SK-N-SH treated with all-trans-retinoic acid at 6 μM for 48 hours (cell line): ENCODE data around the gene FRAS1.

Experiments
- ATAC-seq: fragments of 200-7000 bp; cut with Tn5 transposase; 3 replicates; pipeline ENCODE4 v1.9.1; 2020; ENCODE audit warnings: mild to moderate bottlenecking, moderate library complexity
- BACH2 ChIP-seq: fragments of 250-450 bp; sonication (Bioruptor Pico); IDR thresholded peaks from 2 replicates; pipeline ENCODE4 v1.9.0; 2021; ENCODE audit warnings: mild to moderate bottlenecking, borderline replicate concordance
- CSDC2 ChIP-seq: fragments of 250-450 bp; sonication (Bioruptor Pico); IDR thresholded peaks from 2 replicates; pipeline ENCODE4 v1.5.0; 2020; ENCODE audit warnings: mild to moderate bottlenecking, moderate library complexity
- ESRRG ChIP-seq: fragments of 250-450 bp; sonication (Bioruptor Pico); IDR thresholded peaks from 2 replicates; pipeline ENCODE4 v1.6.1; 2021; ENCODE audit warnings: mild to moderate bottlenecking
- GLIS3 ChIP-seq: fragments of 250-450 bp; sonication (Bioruptor Pico); IDR thresholded peaks from 2 replicates; pipeline ENCODE4 v1.5.0; 2020; ENCODE audit warnings: mild to moderate bottlenecking, moderate library complexity
- ISL1 ChIP-seq: fragments of 250-450 bp; sonication (Bioruptor Pico); IDR thresholded peaks from 2 replicates; pipeline ENCODE4 v2.1.2; 2022; ENCODE audit warnings: mild to moderate bottlenecking, moderate library complexity
- OSR1 ChIP-seq: fragments of 250-450 bp; sonication (Bioruptor Pico); IDR thresholded peaks from 2 replicates; pipeline ENCODE4 v1.8.0; 2022; ENCODE audit warnings: moderate library complexity, mild to moderate bottlenecking, inconsistent platforms
- PPARA ChIP-seq: fragments of 250-450 bp; sonication (Bioruptor Pico); IDR thresholded peaks from 2 replicates; pipeline ENCODE4 v1.5.0; 2020; ENCODE audit warnings: mild to moderate bottlenecking, borderline replicate concordance
- RARB ChIP-seq: fragments of 250-450 bp; sonication (Bioruptor Pico); IDR thresholded peaks from 2 replicates; pipeline ENCODE4 v1.8.0; 2021; ENCODE audit warnings: mild to moderate bottlenecking, moderate library complexity
- SNAI2 ChIP-seq: fragments of 250-450 bp; sonication (Bioruptor Pico); IDR thresholded peaks from 2 replicates; pipeline ENCODE4 v1.5.0; 2020; ENCODE audit warnings: mild to moderate bottlenecking, moderate library complexity
- TCF4 ChIP-seq: fragments of 250-450 bp; sonication (Bioruptor Pico); IDR thresholded peaks from 2 replicates; pipeline ENCODE4 v1.8.0; 2021; ENCODE audit warnings: mild to moderate bottlenecking, moderate library complexity, borderline replicate concordance
- TOX ChIP-seq: fragments of 250-450 bp; sonication (Bioruptor Pico); IDR thresholded peaks from 2 replicates; pipeline ENCODE4 v1.8.0; 2021; ENCODE audit warnings: mild to moderate bottlenecking, moderate library complexity, borderline replicate concordance
- ZC3H10 ChIP-seq: fragments of 250-450 bp; sonication (Bioruptor Pico); IDR thresholded peaks from 2 replicates; pipeline ENCODE4 v1.5.1; 2021; ENCODE audit warnings: mild to moderate bottlenecking, moderate library complexity
- ZFP3 ChIP-seq: fragments of 250-450 bp; sonication (Bioruptor Pico); IDR thresholded peaks from 2 replicates; pipeline ENCODE4 v1.5.0; 2020; ENCODE audit warnings: mild to moderate bottlenecking, moderate library complexity
- ZFP30 ChIP-seq: fragments of 450-650 bp; formaldehyde crosslinking; IDR thresholded peaks from 2 replicates; pipeline ENCODE4 v1.5.0; 2022; ENCODE audit warnings: mild to moderate bottlenecking, moderate library complexity
- ZNF565 ChIP-seq: fragments of 450-650 bp; formaldehyde crosslinking; conservative IDR thresholded peaks from 2 replicates; pipeline ENCODE4 v1.5.0; 2020; ENCODE audit warnings: low read depth, mild to moderate bottlenecking, moderate library complexity
- ZNF70 ChIP-seq: fragments of 450-650 bp; formaldehyde crosslinking; IDR thresholded peaks from 2 replicates; pipeline ENCODE4 v1.5.0; 2020; ENCODE audit warnings: mild to moderate bottlenecking, moderate library complexity
- ZNF8 ChIP-seq: fragments of 450-650 bp; formaldehyde crosslinking; IDR thresholded peaks from 2 replicates; pipeline ENCODE4 v1.5.0; 2020; ENCODE audit warnings: mild to moderate bottlenecking, moderate library complexity
- TF ChIP-seq, protein P1 (sequence below): fragments of 250-450 bp; sonication (Bioruptor Pico); IDR thresholded peaks from 2 replicates; pipeline ENCODE4 v1.5.1; 2021; ENCODE audit warnings: mild to moderate bottlenecking, moderate library complexity
- TF ChIP-seq, protein P2 (sequence below): fragments of 250-450 bp; sonication (Bioruptor Pico); IDR thresholded peaks from 2 replicates; pipeline ENCODE4 v1.5.1; 2020; ENCODE audit warnings: low read depth, mild to moderate bottlenecking, moderate library complexity
- TF ChIP-seq, protein P3 (sequence below): fragments of 250-450 bp; sonication (Bioruptor Pico); IDR thresholded peaks from 2 replicates; pipeline ENCODE4 v1.5.0; 2020; ENCODE audit warnings: mild to moderate bottlenecking, moderate library complexity
- TF ChIP-seq, protein P4 (sequence below): fragments of 250-450 bp; sonication (Bioruptor Pico); IDR thresholded peaks from 2 replicates; pipeline ENCODE4 v1.8.0; 2021; ENCODE audit warnings: low read depth, mild to moderate bottlenecking, moderate library complexity, borderline replicate concordance

FRAS1 gene

DNA sequence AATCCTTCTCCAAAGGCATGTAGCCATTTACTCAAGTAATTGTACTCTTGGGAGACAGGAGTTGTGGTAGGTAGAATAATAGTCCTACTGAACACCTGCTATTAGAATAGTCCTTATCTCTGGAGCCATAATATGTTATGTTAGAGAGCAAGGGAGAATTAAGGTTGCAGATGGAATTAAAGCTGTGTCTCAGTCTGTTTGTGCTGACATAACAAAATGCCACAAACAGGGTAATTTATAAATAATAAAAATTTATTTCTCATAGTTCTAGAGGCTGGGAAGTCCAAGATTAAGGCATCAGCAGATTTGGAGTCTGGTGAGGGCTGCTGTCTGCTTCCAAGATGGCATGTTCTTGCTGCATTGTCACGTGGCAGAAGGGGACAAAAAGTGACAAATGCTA lies 24.2 kb upstream of the FRAS1 start:
- no peak for ATAC-seq
- no peak for TF ChIP-seq TCF4 (CRISPR knock-in tag)
- no peak for TF ChIP-seq ISL1
- TF ChIP-seq ZC3H10 (CRISPR knock-in tag), result no peak
- no peak for TF ChIP-seq ZNF565 (CRISPR knock-in tag)
- TF ChIP-seq, protein P1, sequence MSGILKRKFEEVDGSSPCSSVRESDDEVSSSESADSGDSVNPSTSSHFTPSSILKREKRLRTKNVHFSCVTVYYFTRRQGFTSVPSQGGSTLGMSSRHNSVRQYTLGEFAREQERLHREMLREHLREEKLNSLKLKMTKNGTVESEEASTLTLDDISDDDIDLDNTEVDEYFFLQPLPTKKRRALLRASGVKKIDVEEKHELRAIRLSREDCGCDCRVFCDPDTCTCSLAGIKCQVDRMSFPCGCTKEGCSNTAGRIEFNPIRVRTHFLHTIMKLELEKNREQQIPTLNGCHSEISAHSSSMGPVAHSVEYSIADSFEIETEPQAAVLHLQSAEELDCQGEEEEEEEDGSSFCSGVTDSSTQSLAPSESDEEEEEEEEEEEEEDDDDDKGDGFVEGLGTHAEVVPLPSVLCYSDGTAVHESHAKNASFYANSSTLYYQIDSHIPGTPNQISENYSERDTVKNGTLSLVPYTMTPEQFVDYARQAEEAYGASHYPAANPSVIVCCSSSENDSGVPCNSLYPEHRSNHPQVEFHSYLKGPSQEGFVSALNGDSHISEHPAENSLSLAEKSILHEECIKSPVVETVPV (CRISPR knock-in tag), result no peak
- TF ChIP-seq, protein P2, sequence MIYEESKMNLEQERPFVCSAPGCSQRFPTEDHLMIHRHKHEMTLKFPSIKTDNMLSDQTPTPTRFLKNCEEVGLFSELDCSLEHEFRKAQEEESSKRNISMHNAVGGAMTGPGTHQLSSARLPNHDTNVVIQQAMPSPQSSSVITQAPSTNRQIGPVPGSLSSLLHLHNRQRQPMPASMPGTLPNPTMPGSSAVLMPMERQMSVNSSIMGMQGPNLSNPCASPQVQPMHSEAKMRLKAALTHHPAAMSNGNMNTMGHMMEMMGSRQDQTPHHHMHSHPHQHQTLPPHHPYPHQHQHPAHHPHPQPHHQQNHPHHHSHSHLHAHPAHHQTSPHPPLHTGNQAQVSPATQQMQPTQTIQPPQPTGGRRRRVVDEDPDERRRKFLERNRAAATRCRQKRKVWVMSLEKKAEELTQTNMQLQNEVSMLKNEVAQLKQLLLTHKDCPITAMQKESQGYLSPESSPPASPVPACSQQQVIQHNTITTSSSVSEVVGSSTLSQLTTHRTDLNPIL (CRISPR knock-in tag), result no peak
- TF ChIP-seq ZFP3, result no peak

DNA sequence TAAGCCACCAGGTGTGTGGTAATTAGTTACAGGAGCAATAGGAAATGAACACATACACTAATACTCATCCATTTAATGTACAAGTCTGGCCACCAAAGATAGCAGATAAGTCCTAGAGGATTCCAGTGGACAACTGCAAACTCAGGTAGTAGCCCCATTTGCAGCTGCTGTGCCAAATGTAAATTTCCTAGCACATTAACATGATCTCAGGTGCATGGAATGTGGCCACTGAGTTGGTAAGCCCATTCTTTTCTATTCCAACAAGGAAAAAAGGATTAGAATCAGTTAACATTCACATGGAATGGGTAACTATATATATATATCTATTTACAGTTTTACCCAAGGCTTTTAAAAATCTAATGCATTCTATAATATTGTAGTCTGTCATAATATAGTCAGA lies 23.3 kb upstream of the FRAS1 start:
- no peak for ATAC-seq
- TF ChIP-seq RARB (no peak), BACH2 (no peak), ESRRG (CRISPR knock-in tag) (no peak), CSDC2 (CRISPR knock-in tag) (no peak), ZFP30 (CRISPR knock-in tag) (no peak), SNAI2 (CRISPR knock-in tag) (no peak), PPARA (CRISPR knock-in tag) (no peak), ZNF70 (CRISPR knock-in tag) (no peak), GLIS3 (CRISPR knock-in tag) (no peak), TOX (CRISPR knock-in tag) (no peak), TCF4 (CRISPR knock-in tag) (no peak), ZC3H10 (CRISPR knock-in tag) (no peak)
- TF ChIP-seq, protein P2 (CRISPR knock-in tag), result no peak

DNA sequence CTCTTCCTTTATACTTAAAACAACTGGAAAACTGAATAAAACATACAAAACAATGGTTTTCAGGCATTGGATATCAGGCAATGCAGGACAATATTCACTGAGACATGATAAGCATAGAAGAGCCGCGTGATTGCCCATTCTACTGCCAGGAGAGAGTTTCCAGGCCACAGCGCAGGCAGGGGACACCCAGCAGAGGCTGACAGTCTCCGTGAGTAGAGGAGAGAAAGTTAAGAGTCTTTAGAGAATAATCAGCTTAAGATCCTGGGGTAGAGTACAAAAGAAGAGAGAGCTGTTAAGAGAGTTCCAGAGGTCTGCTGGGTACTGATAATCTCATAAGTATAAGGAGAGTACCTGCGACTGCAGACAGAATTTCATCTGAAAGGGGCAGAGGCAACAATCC lies 18.4 kb upstream of the FRAS1 start:
- no peak for ATAC-seq
- TF ChIP-seq, protein P3, sequence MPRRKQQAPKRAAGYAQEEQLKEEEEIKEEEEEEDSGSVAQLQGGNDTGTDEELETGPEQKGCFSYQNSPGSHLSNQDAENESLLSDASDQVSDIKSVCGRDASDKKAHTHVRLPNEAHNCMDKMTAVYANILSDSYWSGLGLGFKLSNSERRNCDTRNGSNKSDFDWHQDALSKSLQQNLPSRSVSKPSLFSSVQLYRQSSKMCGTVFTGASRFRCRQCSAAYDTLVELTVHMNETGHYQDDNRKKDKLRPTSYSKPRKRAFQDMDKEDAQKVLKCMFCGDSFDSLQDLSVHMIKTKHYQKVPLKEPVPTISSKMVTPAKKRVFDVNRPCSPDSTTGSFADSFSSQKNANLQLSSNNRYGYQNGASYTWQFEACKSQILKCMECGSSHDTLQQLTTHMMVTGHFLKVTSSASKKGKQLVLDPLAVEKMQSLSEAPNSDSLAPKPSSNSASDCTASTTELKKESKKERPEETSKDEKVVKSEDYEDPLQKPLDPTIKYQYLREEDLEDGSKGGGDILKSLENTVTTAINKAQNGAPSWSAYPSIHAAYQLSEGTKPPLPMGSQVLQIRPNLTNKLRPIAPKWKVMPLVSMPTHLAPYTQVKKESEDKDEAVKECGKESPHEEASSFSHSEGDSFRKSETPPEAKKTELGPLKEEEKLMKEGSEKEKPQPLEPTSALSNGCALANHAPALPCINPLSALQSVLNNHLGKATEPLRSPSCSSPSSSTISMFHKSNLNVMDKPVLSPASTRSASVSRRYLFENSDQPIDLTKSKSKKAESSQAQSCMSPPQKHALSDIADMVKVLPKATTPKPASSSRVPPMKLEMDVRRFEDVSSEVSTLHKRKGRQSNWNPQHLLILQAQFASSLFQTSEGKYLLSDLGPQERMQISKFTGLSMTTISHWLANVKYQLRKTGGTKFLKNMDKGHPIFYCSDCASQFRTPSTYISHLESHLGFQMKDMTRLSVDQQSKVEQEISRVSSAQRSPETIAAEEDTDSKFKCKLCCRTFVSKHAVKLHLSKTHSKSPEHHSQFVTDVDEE (CRISPR knock-in tag), result no peak
- TF ChIP-seq TOX (CRISPR knock-in tag), result no peak
- TF ChIP-seq SNAI2 (CRISPR knock-in tag), result no peak
- TF ChIP-seq ZC3H10 (CRISPR knock-in tag), result no peak
- TF ChIP-seq, protein P4, sequence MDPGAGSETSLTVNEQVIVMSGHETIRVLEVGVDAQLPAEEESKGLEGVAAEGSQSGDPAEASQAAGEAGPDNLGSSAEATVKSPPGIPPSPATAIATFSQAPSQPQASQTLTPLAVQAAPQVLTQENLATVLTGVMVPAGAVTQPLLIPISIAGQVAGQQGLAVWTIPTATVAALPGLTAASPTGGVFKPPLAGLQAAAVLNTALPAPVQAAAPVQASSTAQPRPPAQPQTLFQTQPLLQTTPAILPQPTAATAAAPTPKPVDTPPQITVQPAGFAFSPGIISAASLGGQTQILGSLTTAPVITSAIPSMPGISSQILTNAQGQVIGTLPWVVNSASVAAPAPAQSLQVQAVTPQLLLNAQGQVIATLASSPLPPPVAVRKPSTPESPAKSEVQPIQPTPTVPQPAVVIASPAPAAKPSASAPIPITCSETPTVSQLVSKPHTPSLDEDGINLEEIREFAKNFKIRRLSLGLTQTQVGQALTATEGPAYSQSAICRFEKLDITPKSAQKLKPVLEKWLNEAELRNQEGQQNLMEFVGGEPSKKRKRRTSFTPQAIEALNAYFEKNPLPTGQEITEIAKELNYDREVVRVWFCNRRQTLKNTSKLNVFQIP (CRISPR knock-in tag), result no peak
- TF ChIP-seq ZNF8, result no peak
- TF ChIP-seq CSDC2 (CRISPR knock-in tag), result no peak
- no peak for TF ChIP-seq PPARA (CRISPR knock-in tag)
- no peak for TF ChIP-seq GLIS3 (CRISPR knock-in tag)
- TF ChIP-seq TCF4 (CRISPR knock-in tag), result no peak
- no peak for TF ChIP-seq ZNF70 (CRISPR knock-in tag)
- TF ChIP-seq OSR1 (CRISPR knock-in tag), result no peak
- no peak for TF ChIP-seq ZFP3
- TF ChIP-seq, protein P1 (CRISPR knock-in tag), result no peak
- TF ChIP-seq ZFP30 (CRISPR knock-in tag), result no peak
